Neural progenitor cell (in vitro differentiated cells): Measurements from ENCODE around the gene TCP11. TPM values are rescaled to one million over a fixed set of nuclear protein-coding genes. Genes with fewer than 3 reads are reported as not detected.

Experiments
- DNase-seq: peaks from one replicate; pipeline ENCODE4 v3.0.0-alpha.2; 2016; ENCODE audit warnings: low spot score
- H2AFZ ChIP-seq: fragments of 200-600 bp; sonication (generic); replicated peaks from 2 replicates; pipeline ENCODE4 v1.6.1; 2016; ENCODE audit warnings: antibody characterized with exemption
- H3F3A ChIP-seq: fragments of 200-600 bp; sonication (generic); 2 replicates; pipeline ENCODE4 v1.6.1; 2016; ENCODE audit warnings: antibody characterized with exemption, low read depth
- H3K27ac ChIP-seq: fragments of 200-600 bp; sonication (generic); 2 replicates; pipeline ENCODE4 v1.5.1; 2016; ENCODE audit warnings: mild to moderate bottlenecking
- H3K27me3 ChIP-seq: fragments of 200-600 bp; sonication (generic); 2 replicates; pipeline ENCODE4 v1.6.1; 2016; ENCODE audit warnings: mild to moderate bottlenecking, moderate library complexity
- H3K36me3 ChIP-seq: fragments of 200-600 bp; sonication (generic); 2 replicates; pipeline ENCODE4 v1.5.1; 2016
- H3K4me1 ChIP-seq: fragments of 200-600 bp; sonication (generic); 2 replicates; pipeline ENCODE4 v1.6.1; 2016; ENCODE audit warnings: mixed run types
- H3K4me2 ChIP-seq: fragments of 200-600 bp; sonication (generic); 2 replicates; pipeline ENCODE4 v1.6.1; 2016
- H3K4me3 ChIP-seq: fragments of 200-600 bp; sonication (generic); 2 replicates; pipeline ENCODE4 v1.5.1; 2016
- H3K79me2 ChIP-seq: fragments of 200-600 bp; sonication (generic); 2 replicates; pipeline ENCODE4 v1.6.1; 2016; ENCODE audit warnings: low read depth
- H3K9ac ChIP-seq: fragments of 200-600 bp; sonication (generic); 2 replicates; pipeline ENCODE4 v1.6.1; 2016
- H3K9me3 ChIP-seq: fragments of 200-600 bp; sonication (generic); 2 replicates; pipeline ENCODE4 v1.5.1; 2016; ENCODE audit warnings: low read depth
- H4K20me1 ChIP-seq: fragments of 200-600 bp; sonication (generic); 2 replicates; pipeline ENCODE4 v1.6.1; 2016; ENCODE audit warnings: low read depth
- H3K27ac Mint-ChIP-seq: 3 replicates; pipeline ENCODE4 v1.8.0; 2021; ENCODE audit warnings: mixed read lengths
- H3K27me3 Mint-ChIP-seq: 2 replicates; pipeline ENCODE4 v1.8.0; 2022; ENCODE audit warnings: low read depth, mild to moderate bottlenecking, inconsistent platforms, moderate library complexity, mixed read lengths; ENCODE audit not compliant: insufficient read depth
- H3K36me3 Mint-ChIP-seq: 3 replicates; pipeline ENCODE4 v1.8.0; 2021; ENCODE audit warnings: mixed read lengths
- H3K4me1 Mint-ChIP-seq: 3 replicates; pipeline ENCODE4 v1.8.0; 2021; ENCODE audit warnings: mixed read lengths
- H3K4me3 Mint-ChIP-seq: 3 replicates; pipeline ENCODE4 v1.8.0; 2021; ENCODE audit warnings: mild to moderate bottlenecking, moderate library complexity, mixed read lengths
- H3K9me3 Mint-ChIP-seq: 3 replicates; pipeline ENCODE4 v1.8.0; 2020; ENCODE audit warnings: mixed read lengths
- CTCF ChIP-seq: fragments of 200-600 bp; sonication (generic); IDR thresholded peaks from 2 replicates; pipeline ENCODE4 v1.5.1; 2017; ENCODE audit warnings: antibody characterized with exemption, mild to moderate bottlenecking
- EZH2 ChIP-seq: fragments of 200-600 bp; sonication (generic); IDR thresholded peaks from 2 replicates; pipeline ENCODE4 v1.6.1; 2017; ENCODE audit warnings: antibody characterized with exemption, mild to moderate bottlenecking, moderate library complexity
- EZH2phosphoT487 ChIP-seq: fragments of 200-600 bp; sonication (generic); IDR thresholded peaks from 2 replicates; pipeline ENCODE4 v1.6.1; 2017; ENCODE audit warnings: antibody characterized with exemption
- total RNA-seq: library from RNA; depleted of rRNA; stranded (reverse); fragments of >200 nt; gene quantifications from 2 replicates; pipeline ENCODE4 v1.2.3, GENCODE V29; 2015; ENCODE audit warnings: low replicate concordance

Gene TCP11
- total RNA-seq, 1 donor from 2014 or later = not detected

GRCh38 chr6:35073211-35073610 lies 67.9 kb downstream of the TCP11 start:
- peaks cover 9% of the 10 kb centered on the region for H3K4me1 ChIP-seq
- no peak overlapping the region for H2AFZ ChIP-seq
- no peaks in the 10 kb centered on the region for H3K36me3 ChIP-seq
- H3K4me1 Mint-ChIP-seq = peaks cover 24% of the 10 kb centered on the region
- DNase-seq = no peak
- H3K27me3 Mint-ChIP-seq = no peaks in the 10 kb centered on the region
- H3K4me2 ChIP-seq = no peak overlapping the region
- no peaks in the 10 kb centered on the region for H3K9me3 ChIP-seq
- H4K20me1 ChIP-seq = peaks cover 11% of the 10 kb centered on the region
- no peak overlapping the region for H3K4me3 ChIP-seq
- no peaks in the 10 kb centered on the region for H3K9me3 Mint-ChIP-seq
- H3K27me3 ChIP-seq = no peaks in the 10 kb centered on the region
- peaks cover 8% of the 10 kb centered on the region for H3K36me3 Mint-ChIP-seq
- H3K27ac ChIP-seq = no peak overlapping the region
- TF ChIP-seq EZH2 (no peak), CTCF (no peak), EZH2phosphoT487 (no peak)
- H3K9ac ChIP-seq = no peak overlapping the region
- H3K27ac Mint-ChIP-seq = peak overlapping the region; percentile 10
- no peak overlapping the region for H3K4me3 Mint-ChIP-seq
- H3K79me2 ChIP-seq = no peaks in the 10 kb centered on the region
- H3F3A ChIP-seq = no peaks in the 10 kb centered on the region

- Mint-ChIP-seq H3K27ac (no peak overlapping the region), H3K4me1 (peaks cover 27% of the 10 kb centered on the region), H3K9me3 (no peaks in the 10 kb centered on the region), H3K36me3 (peaks cover 8% of the 10 kb centered on the region), H3K27me3 (no peaks in the 10 kb centered on the region), H3K4me3 (no peak overlapping the region)
- H3K27me3 ChIP-seq = no peaks in the 10 kb centered on the region
- H3F3A ChIP-seq = no peaks in the 10 kb centered on the region
- no peak for DNase-seq
- H3K79me2 ChIP-seq = no peaks in the 10 kb centered on the region
- no peak overlapping the region for H3K4me2 ChIP-seq
- peaks cover 10% of the 10 kb centered on the region for H3K4me1 ChIP-seq
- no peak overlapping the region for H2AFZ ChIP-seq
- no peak overlapping the region for H3K4me3 ChIP-seq
- no peak overlapping the region for H3K9ac ChIP-seq
- TF ChIP-seq EZH2phosphoT487 = no peak
- no peak for TF ChIP-seq CTCF
- no peak for TF ChIP-seq EZH2
- peaks cover 11% of the 10 kb centered on the region for H4K20me1 ChIP-seq
- H3K36me3 ChIP-seq = no peaks in the 10 kb centered on the region
- H3K9me3 ChIP-seq = no peaks in the 10 kb centered on the region
- no peak overlapping the region for H3K27ac ChIP-seq
These were observed 68.5 kb downstream of the TCP11 start for GRCh38 chr6:35072698-35073055.

- Mint-ChIP-seq H3K36me3 (peaks cover 8% of the 10 kb centered on the region), H3K4me3 (no peak overlapping the region), H3K4me1 (peaks cover 23% of the 10 kb centered on the region), H3K27me3 (no peaks in the 10 kb centered on the region), H3K9me3 (no peaks in the 10 kb centered on the region), H3K27ac (no peak overlapping the region)
- no peak for TF ChIP-seq EZH2
- no peak for TF ChIP-seq CTCF
- TF ChIP-seq EZH2phosphoT487 = no peak
- no peak overlapping the region for H3K4me2 ChIP-seq
- peaks cover 11% of the 10 kb centered on the region for H4K20me1 ChIP-seq
- no peak overlapping the region for H3K4me3 ChIP-seq
- no peaks in the 10 kb centered on the region for H3K27me3 ChIP-seq
- DNase-seq = no peak
- H3F3A ChIP-seq = no peaks in the 10 kb centered on the region
- H2AFZ ChIP-seq = no peak overlapping the region
- H3K27ac ChIP-seq = no peak overlapping the region
- peaks cover 10% of the 10 kb centered on the region for H3K4me1 ChIP-seq
- no peaks in the 10 kb centered on the region for H3K79me2 ChIP-seq
- no peaks in the 10 kb centered on the region for H3K36me3 ChIP-seq
- H3K9ac ChIP-seq = no peak overlapping the region
- H3K9me3 ChIP-seq = no peaks in the 10 kb centered on the region
These were observed 69.0 kb downstream of the TCP11 start for GRCh38 chr6:35072051-35072697.
